Bronchial epithelial cell (primary cell): ENCODE data around the gene FLYWCH1. TPM values are rescaled to one million over a fixed set of nuclear protein-coding genes. Genes with fewer than 3 reads are reported as not detected.

Source experiments
- DNase-seq: peaks from one replicate; pipeline ENCODE4 v3.0.0-alpha.2; 2010; ENCODE audit warnings: low read depth
- FAIRE-seq: peaks from 2 replicates; lab custom pipeline; 2011; peaks lifted over from hg19 to GRCh38; lab: Jason Lieb, UNC
- H3K27me3 ChIP-seq: 2 replicates; pipeline ENCODE4 v1.5.1; 2011; ENCODE audit warnings: low read length; ENCODE audit not compliant: control insufficient read depth, insufficient read depth
- H3K36me3 ChIP-seq: 2 replicates; pipeline ENCODE4 v1.5.1; 2011; ENCODE audit warnings: low read length; ENCODE audit not compliant: control insufficient read depth, insufficient read depth
- H3K4me3 ChIP-seq: 2 replicates; pipeline ENCODE4 v1.5.1; 2011; ENCODE audit warnings: mild to moderate bottlenecking, low read depth, low read length, control low read depth
- CTCF ChIP-seq: IDR thresholded peaks from 2 replicates; pipeline ENCODE4 v1.5.1; 2011; ENCODE audit warnings: mild to moderate bottlenecking, moderate library complexity, low read length, control low read depth, inconsistent platforms; ENCODE audit not compliant: insufficient read depth, severe bottlenecking
- total RNA-seq: library from RNA; depleted of rRNA; stranded (reverse); fragments of >200 nt; gene quantifications from 2 replicates; pipeline ENCODE4 v1.2.1, GENCODE V29; 2014

Gene FLYWCH1
- total RNA-seq, 1 donor from 2014 or later, result 41.9 TPM

- TF ChIP-seq CTCF, result no peak
- no peak for FAIRE-seq
Observed at GRCh38 chr16:2973605-2974318, 62.0 kb downstream of the FLYWCH1 start.

DNA sequence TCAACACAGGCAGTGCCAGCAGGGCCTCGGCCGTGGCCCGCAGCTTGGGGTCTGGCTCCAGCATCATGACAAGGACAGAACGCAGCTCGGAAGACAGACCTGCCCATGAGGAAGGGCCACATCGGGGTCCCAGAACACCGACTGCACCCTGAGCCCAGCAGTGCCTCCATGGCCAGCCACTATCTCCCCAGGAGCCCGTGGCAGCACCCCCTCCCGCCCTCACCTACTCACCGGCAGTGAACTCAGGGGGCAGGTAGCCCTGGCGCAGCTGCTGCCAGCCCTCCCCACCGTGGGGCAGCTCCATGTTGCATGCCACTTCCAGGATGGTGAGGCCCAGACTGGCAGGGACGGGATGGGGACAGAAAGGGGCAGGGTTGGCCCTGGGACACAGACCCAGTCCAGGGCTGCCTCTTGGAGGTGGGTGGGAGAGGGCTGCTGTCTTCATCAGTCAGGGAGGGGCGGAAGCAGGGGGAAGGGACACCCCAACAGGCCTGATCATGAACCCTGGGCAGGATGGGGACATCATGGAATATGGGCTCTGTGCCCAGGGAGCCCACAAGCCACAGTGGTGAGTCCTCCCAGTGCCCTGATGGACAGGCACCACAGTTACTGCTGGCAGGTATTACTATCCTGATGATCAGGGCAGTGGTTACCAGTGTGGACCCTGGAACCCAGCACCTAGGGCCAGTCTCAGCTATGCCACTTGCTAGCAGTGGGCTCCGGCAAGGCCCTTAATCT lies 62.8 kb downstream of the FLYWCH1 start:
- Histone ChIP-seq H3K4me3 (no peak overlapping the region), H3K36me3 (peaks cover 1% of the 10 kb centered on the region), H3K27me3 (no peaks in the 10 kb centered on the region)
- FAIRE-seq (no peak), DNase-seq (no peak)
- TF ChIP-seq CTCF, result no peak

More at GRCh38 chr16:2973605-2974318, 62.0 kb downstream of the FLYWCH1 start:
- Histone ChIP-seq H3K4me3 (no peak overlapping the region), H3K36me3 (peaks cover 1% of the 10 kb centered on the region), H3K27me3 (no peaks in the 10 kb centered on the region)
- no peak for DNase-seq

DNA sequence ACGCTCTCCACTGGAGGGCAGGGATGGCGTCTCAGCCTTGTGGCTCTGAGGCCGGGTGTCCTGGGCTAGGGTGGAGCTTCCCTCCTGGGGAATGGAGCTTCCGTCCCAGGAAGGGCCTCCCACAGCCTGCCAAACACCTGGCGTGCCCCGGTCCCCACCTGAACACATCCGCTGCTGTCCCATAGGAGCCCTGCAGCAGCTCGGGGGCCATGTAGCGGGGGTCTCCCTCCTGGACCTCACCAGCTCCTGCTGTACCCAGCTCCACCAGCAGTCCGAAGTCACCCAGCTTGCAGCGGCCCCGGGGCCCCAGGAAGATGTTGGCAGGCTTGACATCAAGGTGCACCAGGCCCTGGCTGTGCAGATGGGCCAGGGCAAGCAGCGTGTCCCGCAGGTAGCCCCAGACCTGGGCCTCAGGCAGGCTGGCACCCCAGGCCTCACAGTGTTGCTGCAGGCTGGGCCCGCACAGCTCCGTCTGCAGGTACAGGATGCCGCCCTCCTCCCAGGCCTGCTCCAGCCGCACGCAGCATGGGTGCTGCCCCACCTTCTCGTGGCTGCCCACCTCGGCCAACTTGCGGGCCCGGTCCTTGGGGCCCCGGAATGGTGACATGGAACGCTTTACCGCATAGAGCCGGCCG lies 63.5 kb downstream of the FLYWCH1 start:
- no peaks in the 10 kb centered on the region for H3K27me3 ChIP-seq
- no peak for TF ChIP-seq CTCF
- FAIRE-seq, result no peak
- H3K4me3 ChIP-seq, result no peak overlapping the region
- H3K36me3 ChIP-seq, result peaks cover 1% of the 10 kb centered on the region
- no peak for DNase-seq

- FAIRE-seq (no peak), DNase-seq (no peak)
- TF ChIP-seq CTCF, result no peak
- Histone ChIP-seq H3K27me3 (no peaks in the 10 kb centered on the region), H3K36me3 (peaks cover 1% of the 10 kb centered on the region), H3K4me3 (no peak overlapping the region)
Observed at GRCh38 chr16:2976201-2976600, 64.5 kb downstream of the FLYWCH1 start.

DNA sequence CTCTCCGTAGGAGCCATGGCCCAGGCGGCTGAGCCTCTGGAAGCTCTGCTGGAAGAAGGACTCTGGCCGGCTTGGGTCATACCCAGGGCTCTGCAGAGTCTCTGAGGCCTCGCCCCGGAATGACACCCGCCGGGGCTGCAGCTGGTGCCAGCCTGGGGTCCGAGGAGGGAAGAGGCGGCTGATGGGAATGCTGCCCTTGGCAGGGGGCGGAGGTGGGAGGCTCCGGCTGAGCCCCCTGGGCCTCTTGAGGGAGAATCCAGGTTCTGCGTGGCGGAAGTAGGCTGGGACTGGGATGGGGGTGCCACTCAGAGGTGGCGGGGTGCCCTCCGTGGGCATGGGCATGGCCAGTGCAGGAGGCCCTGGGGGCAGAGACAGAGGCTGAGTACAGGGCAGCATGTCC lies 64.9 kb downstream of the FLYWCH1 start:
- Histone ChIP-seq H3K36me3 (peaks cover 1% of the 10 kb centered on the region), H3K27me3 (no peaks in the 10 kb centered on the region), H3K4me3 (no peak overlapping the region)
- no peak for FAIRE-seq
- no peak for TF ChIP-seq CTCF
- no peak for DNase-seq
